Fibroblast of mammary gland (primary cell): ENCODE data around the gene ALDH7A1.

Experiments
- DNase-seq: peaks from one replicate; pipeline ENCODE4 v3.0.0-alpha.2; 2010; ENCODE audit warnings: low read depth
- H3K4me3 ChIP-seq: 2 replicates; pipeline ENCODE4 v1.5.1; 2011; ENCODE audit warnings: low read depth, mild to moderate bottlenecking, low read length, moderate library complexity; ENCODE audit not compliant: control insufficient read depth
- TF ChIP-seq, protein P1 (sequence below): conservative IDR thresholded peaks from 2 replicates; pipeline ENCODE4 v1.5.1; 2011; ENCODE audit warnings: low read depth, low read length, inconsistent platforms; ENCODE audit not compliant: control insufficient read depth, insufficient read depth

The ALDH7A1 gene

DNA sequence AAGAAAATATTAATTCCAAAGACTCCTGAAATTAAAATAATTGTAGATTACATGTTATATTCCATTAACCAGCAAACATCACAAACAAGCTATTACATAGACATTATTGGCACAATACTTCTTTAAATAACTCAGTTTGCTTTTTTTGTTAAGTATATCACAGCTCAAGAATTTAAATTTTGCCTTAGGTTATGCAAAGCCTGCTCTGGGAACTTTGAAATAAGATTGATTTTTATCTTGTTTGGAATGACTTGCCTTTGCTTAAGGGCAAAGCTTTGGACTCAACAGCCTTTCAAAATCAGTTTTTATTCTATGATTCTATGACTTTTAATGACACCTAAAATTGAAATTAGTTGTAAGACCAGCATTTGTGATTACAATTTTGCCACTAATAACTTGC lies 78.2 kb downstream of the ALDH7A1 start:
- TF ChIP-seq, protein P1, sequence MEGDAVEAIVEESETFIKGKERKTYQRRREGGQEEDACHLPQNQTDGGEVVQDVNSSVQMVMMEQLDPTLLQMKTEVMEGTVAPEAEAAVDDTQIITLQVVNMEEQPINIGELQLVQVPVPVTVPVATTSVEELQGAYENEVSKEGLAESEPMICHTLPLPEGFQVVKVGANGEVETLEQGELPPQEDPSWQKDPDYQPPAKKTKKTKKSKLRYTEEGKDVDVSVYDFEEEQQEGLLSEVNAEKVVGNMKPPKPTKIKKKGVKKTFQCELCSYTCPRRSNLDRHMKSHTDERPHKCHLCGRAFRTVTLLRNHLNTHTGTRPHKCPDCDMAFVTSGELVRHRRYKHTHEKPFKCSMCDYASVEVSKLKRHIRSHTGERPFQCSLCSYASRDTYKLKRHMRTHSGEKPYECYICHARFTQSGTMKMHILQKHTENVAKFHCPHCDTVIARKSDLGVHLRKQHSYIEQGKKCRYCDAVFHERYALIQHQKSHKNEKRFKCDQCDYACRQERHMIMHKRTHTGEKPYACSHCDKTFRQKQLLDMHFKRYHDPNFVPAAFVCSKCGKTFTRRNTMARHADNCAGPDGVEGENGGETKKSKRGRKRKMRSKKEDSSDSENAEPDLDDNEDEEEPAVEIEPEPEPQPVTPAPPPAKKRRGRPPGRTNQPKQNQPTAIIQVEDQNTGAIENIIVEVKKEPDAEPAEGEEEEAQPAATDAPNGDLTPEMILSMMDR, result no peak
- no peak overlapping the region for H3K4me3 ChIP-seq
- no peak for DNase-seq

DNA sequence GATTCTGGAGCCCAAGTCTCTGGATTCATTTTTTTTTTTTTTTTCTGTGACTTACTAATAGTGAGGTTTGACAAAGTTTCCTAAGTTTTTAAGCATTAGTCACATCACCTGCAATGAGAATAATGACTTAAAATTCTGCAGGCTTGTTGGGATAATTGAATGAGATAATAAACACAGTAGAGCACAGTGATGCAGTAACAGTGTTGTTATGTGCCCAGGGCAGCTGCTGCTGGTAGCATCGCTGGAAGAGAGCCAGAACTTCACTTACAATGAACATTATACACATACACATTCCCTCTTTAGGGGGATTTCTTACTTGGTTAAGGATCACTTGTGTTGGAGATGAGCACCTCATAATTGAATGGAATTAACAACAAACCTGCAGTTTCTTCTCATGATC lies 78.9 kb downstream of the ALDH7A1 start:
- no peak overlapping the region for H3K4me3 ChIP-seq
- TF ChIP-seq, protein P1, result no peak
- peak; percentile 52 for DNase-seq

DNA sequence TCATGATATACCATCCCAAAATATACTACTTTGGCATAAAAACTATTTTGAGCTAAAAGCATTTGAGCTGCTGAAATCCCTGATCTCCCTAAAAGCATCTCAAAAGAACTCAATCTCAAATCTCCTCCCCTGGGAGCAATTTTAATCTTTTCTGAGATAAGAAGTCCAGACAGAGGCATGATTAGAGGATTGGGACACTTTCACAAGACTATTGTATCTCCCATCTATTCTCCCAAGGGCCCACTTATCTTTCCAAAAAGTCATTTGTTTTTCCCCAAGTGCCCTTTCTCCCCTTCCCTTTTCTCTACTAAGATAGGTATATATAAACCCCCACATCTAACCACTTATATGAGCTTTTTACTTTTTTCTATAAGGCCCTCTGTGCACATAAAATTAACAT lies 79.7 kb downstream of the ALDH7A1 start:
- no peak overlapping the region for H3K4me3 ChIP-seq
- no peak for DNase-seq
- TF ChIP-seq, protein P1, result no peak

DNA sequence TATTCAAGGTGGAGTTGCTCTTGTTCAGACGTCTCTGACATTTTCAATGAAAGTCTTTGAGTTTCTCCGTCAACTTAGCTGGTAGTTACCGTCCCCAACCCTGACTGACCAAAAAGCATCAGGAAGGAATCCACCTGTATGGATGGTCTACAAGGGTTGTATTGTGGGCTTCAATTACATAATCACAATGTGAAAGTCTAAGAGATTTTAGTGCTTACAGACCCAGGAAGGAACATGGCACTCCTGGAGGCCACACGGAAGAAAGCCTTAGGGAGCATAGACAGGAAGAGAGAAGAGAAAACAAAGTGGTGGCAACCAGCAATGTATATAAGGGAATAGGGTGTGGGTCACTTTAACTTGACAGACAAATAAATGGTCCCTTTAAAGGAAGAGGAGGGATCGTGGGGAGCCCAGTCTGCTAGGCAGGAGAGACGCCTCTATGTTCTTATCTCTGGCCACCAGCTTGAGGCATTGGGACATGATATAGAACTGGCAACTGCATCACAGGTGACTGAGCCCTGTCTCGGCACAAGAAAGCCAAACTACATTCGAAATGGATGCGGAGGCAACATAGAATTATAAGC lies 80.4 kb downstream of the ALDH7A1 start:
- TF ChIP-seq, protein P1, result no peak
- H3K4me3 ChIP-seq, result no peak overlapping the region
- DNase-seq, result no peak

DNA sequence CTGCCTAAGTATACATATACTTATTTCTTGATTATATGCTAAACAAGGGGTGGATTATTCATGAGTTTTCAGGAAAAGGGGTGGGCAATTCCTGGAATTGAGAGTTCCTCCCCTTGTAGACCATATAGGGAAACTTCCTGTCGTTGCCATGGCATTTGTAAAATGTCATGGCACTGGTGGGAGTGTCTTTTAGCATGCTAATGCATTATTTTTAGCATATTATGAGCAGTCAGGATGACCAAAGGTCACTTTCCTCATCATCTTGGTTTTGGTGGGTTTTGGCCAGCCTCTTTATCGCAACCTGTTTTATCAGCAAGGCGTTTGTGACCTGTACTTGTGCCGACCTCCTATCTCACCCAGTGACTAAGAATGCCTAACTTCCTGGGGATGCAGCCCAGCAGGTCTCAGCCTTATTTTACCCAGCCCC lies 80.9 kb downstream of the ALDH7A1 start:
- peak; percentile 50 for DNase-seq
- TF ChIP-seq, protein P1, result no peak
- no peak overlapping the region for H3K4me3 ChIP-seq

DNA sequence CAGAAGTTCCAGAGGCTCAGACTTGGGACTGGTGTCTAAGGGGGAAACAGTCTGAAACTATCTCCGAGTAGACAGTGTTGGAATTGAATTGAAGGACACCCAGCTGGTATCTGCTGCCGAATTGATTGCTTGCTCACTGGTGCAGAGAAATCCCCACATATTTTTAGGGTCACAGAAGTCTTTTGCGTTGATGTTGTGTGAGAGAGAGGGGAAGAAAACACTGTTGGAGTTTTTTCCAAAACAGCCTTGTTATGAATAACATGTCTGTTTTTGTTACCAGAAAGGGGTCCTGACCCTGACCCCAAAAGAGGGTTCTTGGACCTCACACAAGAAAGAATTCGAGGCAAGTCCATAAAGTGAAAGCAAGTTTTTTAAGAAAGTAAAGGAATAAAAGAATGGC lies 81.3 kb downstream of the ALDH7A1 start:
- DNase-seq, result no peak

DNA sequence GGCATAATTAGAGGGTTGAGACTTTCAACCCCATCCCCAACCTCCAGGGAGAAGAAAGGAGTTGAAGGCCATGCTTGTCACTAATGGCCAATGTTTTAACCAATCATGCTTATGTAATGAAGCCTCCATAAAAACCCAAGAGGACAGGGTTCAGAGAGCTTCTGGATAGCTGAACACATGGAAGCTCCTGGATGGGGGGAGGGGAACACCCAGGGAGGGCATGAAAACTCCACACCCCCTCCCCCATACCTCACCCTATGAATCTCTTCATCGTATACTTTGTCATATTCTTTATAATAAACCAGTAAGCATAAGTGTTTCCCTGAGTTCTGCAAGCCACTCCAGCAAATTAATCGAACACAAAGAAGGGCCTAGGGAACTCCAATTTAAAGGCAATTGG lies 81.7 kb downstream of the ALDH7A1 start:
- no peak overlapping the region for H3K4me3 ChIP-seq
- no peak for DNase-seq
- TF ChIP-seq, protein P1, result no peak

More for the DNA sequence above, 81.3 kb downstream of the ALDH7A1 start:
- H3K4me3 ChIP-seq, result no peak overlapping the region
- TF ChIP-seq, protein P1, result no peak
